Hepatocyte (in vitro differentiated cells): ENCODE data around the gene ADSS2.

Experiments used
- CTCF ChIP-seq: fragments of 200-600 bp; sonication (generic); IDR thresholded peaks from 2 replicates; pipeline ENCODE4 v1.5.1; 2016; ENCODE audit warnings: antibody characterized with exemption, mild to moderate bottlenecking; ENCODE audit not compliant: poor library complexity
- EZH2 ChIP-seq: fragments of 200-600 bp; sonication (generic); IDR thresholded peaks from 2 replicates; pipeline ENCODE4 v1.6.1; 2016; ENCODE audit warnings: antibody characterized with exemption, mild to moderate bottlenecking, borderline replicate concordance
- EZH2phosphoT487 ChIP-seq: fragments of 200-600 bp; sonication (generic); IDR thresholded peaks from one replicate; pipeline ENCODE4 v1.6.1; 2018; ENCODE audit warnings: antibody characterized with exemption, mild to moderate bottlenecking, low read depth, moderate library complexity; ENCODE audit not compliant: unreplicated experiment, severe bottlenecking

- TF ChIP-seq CTCF (no peak), EZH2 (no peak), EZH2phosphoT487 (no peak)
Observed at GRCh38 chr1:244473059-244473605, 21.4 kb upstream of the ADSS2 start.
